Activated T-cell treated with anti-CD3 and anti-CD28 coated beads for 48 hours (primary cell): Measurements from ENCODE around the gene DCUN1D1.

Experiments
- DNase-seq: peaks from one replicate; pipeline ENCODE4 v3.0.0-alpha.2; 2020; ENCODE audit warnings: low read depth

Gene DCUN1D1

DNA sequence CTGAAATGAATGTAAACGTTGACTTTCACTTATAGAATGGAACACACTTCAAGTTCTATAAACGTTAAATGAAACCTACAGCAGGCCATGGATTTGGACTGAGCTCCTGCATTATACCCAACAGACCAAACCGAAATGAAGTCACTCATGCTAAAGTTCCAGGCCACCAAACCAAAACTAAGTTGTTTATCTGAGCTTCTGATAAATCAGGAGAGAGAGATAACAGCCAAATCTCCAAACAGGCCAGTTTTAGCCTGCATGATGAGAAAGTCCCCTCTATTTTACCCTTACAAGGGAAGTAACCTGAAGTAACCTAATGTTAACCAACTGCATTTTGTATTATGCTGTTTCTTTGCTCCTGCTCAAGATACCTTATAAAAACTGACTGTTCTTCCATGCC is 44.5 kb downstream of the DCUN1D1 start:
- DNase-seq: no peak

DNA sequence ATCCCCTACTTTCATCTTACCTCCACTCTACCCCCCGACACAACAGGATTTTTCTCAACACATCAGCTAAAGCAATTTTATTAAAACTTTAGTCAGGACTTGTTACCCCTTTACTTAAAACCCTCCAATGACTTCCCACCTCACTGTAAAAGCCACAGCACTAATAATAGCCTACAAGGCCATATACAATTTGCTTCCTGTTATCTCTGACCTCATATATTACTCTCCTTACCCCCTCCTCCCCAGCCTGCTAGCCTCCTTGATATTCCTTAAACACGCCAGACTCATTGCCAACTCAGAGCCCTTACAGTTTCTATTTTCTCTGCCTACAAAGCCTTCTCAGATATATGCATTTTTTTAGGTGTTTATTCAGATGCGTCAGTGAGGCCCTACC is 54.4 kb downstream of the DCUN1D1 start:
- no peak for DNase-seq

DNA sequence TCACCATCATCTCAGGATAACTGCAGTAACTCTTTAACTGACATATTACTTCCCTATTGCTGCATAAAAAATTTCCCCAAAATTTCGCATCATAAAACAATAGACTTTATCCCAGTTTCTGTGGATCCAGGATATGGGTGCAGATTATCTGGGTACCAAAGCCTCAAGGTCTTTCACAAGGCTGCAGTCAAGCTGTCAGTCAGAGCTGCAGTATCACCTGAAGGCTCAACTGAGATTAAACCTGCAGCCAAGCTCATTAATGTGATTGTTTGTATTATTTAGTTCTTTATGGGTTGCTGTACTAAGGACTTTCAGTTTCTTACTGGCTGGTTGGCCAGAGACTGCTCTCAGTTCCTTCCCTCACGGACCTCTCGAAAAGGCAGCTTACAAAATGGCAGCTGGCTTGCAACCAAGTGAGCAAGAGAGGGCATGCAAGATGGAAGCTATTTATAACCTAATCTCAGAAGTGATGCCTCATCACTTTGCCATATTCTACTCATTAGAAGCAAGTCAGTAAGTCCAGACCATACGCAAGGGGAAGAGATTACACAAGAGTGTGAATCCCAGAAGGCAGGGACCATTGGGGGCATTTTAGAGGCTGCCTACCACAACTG is 54.9 kb downstream of the DCUN1D1 start:
- no peak for DNase-seq

DNA sequence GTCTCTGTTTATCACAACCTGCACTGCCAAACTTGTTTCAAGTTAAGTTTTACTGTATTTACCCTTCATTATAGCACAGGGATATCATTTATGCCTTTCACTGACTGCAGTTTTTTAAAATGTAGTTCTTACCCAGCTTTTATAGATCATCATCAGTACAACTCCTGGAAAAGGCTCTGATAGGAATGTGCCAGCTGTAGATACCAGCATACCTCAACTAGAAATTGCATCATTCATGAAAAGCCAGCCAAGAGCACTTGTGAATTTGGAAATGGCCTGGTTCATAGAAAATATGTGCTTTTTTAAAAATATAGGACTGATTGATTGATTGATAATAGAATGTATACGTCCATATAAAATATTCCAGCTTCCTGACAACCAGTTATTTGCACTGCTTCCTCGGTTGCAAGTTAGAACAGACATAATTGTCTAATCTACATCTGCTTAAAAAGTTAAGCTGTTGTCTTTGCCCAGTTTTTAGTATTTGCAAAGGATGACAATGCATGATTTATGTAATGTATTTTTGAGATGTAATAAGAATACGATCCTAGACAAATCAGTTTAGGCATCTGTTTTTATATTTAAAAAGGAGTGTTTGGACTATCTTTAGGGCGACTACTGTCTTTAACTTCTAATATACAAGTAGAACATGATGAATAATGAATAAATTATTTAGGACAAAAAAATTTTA is 58.5 kb downstream of the DCUN1D1 start:
- DNase-seq: no peak

DNA sequence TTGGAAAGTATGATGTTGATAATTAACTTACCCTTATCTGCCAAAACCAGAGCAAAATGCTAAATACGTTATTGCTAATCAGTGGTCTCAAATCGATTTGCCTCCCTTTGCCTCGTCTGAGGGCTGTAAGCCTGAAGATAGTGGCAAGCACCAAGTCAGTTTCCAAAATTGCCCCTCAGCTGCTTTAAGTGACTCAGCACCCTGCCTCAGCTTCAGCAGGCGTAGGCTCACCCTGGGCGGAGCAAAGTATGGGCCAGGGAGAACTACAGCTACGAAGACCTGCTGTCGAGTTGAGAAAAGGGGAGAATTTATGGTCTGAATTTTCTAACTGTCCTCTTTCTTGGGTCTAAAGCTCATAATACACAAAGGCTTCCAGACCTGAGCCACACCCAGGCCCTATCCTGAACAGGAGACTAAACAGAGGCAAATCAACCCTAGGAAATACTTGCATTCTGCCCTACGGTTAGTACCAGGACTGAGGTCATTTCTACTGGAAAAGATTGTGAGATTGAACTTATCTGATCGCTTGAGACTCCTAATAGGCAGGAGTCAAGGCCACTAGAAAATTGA is 59.7 kb downstream of the DCUN1D1 start:
- DNase-seq: no peak

DNA sequence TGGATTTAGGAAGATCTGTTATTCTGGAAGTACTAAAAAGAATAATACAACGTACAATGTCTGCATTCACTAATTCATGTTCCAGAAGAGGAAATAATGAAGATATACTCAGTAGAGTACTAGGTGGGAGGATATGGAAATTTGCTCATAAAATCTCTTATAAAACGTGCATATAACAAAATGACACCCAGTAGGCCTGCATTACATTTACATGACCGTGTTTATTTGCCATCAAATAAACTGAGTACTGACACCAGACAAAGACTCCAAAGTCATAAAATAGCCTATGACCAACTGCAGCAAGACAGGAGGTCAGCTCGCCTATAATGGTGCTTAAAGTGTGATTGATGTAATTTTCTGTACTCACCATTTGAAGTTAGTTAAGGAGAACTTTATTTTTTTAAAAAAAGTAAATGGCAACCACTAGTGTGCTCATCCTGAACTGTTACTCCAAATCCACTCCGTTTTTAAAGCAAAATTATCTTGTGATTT is 60.4 kb downstream of the DCUN1D1 start:
- no peak for DNase-seq

DNA sequence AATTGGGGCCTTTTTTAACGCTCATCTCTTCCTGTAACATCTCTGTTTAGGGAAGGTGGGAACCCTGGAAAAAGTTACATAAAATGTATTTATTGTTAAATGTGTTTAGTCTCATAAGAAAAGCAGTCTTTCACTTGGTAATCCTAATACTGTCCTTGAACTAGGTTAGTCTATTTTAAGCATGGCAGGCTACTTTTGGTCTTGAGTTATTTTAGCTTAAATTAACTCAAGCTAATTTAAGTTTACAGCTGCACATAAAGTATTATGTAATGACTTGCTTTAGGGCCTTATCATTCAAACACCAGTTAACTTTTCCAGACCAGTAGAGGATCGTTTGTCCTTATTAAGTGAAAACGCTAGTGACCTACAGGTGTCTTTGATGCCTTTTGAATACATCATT is 63.2 kb downstream of the DCUN1D1 start:
- no peak for DNase-seq

DNA sequence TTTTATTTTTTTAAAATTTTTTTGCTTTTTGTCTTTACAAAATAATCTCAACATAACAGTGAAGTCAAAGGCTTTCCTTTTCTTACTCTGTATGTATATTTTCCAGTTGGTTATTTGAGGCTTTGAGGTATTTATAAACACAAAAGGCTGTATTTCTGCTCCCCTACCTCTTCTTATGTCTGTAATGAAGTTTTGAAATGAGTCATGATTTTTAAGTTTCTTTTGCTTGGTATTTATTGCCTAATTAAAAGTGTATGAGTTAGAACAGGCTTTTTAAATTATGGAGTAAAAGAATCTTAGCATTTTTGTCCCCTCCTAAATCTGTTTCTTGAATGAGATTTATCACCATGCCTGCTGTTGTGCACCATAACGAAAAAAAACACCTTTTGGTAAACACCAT is 66.0 kb downstream of the DCUN1D1 start:
- DNase-seq: no peak

DNA sequence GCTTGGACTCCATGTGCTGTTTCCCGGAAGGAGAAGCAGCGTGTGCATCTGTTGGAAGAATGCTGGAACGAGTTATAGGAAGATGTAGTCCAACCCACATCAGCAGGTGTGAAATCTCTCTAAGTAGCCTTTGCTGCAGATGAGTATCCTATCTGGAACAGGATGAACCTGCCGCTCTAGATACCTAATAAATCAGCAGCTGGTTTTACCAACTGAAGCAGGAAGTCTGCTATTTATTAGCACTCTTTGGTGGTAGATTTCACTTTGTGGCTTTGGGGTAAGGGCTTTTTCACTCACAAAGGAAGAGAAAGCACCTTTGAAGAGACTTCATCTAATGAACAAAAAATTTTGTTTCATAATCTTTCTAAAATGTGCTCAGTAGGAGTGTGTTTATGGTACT is 66.4 kb downstream of the DCUN1D1 start:
- no peak for DNase-seq

DNA sequence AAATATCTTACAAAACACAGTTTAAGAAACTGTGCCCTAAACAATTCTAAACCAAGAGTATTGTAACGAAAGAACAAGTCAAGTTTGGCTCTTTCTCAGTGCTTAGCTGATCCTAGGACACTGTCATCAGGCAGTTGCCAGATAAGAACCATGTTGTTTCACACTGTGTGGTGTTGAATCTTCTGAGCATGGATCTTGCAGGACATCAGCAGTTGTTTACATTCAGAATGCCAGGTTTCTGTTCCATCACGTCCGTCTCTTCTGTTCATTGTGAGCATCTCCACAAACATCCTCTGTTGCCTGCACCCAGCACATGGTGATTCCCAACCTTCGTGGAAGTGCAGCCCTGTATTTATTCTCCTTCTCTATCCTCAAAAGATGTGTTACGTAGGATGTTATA is 67.9 kb downstream of the DCUN1D1 start:
- no peak for DNase-seq

DNA sequence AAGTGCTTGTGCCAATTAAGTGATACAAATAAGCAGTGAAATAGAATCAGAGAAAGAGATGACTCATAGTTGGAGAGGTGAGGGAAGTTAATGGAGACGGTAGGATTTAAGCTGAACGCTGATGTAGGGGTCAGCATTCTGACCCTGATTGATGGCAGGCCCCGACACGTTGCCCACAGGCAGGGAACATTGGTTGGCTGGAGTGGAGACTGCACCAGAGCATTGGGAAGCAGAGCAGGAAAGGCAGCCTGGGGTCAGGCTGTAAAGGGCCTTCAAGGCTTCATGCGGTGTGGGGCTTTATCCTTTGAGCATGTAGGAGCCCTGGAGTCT is 68.6 kb downstream of the DCUN1D1 start:
- DNase-seq: no peak

DNA sequence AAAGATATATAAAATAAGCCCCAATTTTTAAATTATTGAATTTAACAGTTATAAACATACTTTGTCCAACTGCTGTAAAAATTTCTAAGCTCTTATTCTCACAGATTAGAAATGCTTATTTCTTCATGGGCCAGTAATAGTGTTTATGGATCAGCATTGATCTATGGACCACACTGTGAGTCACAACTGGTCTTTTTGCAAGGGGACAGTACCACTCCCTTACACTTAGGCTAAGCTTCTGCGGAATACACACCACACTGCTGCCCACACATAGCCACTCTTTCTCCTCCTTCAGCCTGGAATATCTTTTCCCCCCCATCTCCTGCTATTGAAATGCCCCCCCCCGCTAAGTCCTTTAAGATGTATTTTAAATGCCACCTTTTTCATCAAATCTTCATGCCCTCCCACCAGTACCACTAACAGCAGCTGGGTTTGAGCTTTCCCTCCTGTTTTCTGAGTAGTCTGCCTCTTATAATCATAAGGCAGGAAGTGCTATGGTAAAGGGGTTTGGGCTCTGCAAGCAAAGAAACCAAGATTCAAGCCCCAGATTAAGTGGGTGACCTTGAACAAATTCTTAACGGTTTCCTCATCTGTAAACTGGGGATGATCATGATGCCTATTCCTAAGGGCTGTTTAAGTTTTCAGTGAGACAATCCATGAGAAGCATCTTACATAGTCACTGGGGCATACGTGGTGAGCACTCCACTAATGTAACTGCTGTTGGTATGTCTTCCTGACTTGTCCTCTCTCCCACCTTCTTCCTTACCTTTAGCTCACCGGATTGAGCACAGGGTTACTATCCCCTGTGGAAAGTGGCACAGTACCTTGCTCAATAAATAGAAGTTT is 69.2 kb downstream of the DCUN1D1 start:
- DNase-seq: no peak

DNA sequence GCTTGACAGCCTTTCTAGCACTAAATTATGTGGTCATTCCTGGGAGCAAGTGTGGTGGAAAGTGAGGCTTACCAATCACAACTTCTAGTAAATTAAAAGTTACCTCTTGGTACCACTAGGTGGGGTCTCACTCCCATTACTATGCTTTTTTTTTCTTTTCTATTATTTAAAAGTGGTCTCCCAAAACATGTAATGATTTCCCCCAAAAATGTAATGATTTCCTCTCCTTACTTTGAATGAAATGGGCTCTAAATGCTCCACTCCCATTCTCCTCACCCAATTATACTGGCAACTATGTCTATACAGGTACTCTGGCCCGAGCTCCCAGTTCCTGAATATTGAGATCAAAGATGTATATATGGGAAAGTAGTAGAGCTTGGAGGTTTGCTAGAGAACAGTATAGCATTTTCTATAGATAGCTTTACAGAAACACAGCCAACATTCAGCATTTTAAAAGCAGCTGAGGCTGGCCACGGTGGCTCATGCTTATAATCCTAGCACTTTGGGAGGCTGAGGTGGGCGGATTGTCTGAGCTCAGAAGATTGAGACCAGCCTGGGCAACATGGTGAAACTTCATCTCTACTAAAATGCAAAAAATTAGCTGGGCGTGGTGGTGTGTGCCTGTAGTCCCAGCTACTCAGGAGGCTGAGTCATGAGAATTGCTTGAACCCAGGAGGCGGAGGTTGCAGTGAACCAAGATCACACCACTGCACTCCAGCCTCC is 70.9 kb downstream of the DCUN1D1 start:
- no peak for DNase-seq

DNA sequence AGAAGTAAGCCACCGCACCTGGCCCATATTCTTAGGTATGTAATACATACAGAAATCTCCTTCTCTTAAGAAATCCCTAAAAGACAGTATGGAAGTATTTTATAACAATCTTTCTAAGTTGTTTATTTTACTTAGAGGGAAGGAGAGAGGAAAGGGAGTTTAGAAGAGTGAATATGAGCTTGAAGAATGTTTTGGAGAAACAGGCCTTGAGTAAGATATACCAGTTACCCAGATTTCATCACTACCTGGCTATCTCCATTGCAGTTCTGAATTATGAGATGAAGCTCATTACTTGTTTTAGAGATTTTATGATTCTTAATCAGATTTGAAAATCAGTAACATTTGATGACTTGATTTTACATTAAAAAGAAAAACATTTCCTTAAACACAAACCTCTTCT is 71.9 kb downstream of the DCUN1D1 start:
- DNase-seq: no peak

DNA sequence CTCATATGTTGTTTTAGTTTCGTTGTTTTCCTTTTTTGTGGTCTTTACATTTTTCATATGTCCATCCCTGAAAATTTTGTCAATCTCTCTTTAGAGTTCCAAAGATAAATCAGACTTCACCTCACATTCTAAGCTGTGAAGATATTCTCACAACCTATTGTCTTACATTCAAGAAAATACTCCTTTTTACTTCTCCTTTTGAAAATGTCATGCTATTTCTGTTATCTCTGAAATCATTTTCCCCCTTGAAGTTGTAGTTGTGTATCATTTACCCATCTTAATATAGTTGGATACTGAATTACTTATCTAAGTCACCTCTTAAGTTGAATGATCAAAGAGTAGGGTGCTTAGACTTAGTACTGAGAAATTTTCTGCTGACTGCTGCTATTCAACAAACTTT is 74.3 kb downstream of the DCUN1D1 start:
- no peak for DNase-seq

DNA sequence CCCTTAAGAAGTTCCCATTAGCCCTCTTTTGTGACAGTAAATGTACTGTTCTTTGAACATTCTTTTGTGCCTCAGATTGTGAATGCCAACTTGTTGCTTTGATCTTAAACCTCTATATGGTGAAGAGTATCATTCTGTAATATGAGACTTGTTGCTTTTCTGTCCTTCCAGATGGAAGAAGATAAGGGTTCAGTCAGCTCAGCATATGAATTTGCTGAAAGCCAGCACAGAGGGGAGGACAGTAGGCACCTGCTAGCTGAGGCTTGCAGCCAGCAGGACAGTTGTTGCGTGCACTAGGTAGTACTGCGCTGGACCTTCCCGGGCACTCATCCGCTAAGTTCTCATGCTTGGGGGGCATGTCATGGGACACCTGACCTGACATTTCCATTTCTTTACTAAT is 74.7 kb downstream of the DCUN1D1 start:
- DNase-seq: no peak

DNA sequence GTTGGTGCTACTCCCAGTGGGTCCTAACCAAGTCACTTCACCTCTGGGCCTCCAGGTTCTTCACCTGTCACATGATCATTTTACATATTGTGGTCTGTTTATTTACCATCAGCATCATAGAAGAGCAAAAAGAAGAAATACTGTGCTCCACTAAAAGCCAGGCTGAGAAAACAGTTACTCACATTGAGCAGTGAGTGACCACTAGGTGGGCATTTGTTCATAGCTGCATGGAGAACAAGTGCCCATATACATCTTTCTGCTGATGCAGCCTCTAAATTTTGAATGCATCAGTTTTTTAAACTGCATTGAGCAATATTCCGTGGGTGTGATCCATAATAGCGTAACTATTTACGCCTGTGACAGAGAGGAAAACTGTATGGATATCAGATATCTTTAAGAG is 76.2 kb downstream of the DCUN1D1 start:
- DNase-seq: no peak

DNA sequence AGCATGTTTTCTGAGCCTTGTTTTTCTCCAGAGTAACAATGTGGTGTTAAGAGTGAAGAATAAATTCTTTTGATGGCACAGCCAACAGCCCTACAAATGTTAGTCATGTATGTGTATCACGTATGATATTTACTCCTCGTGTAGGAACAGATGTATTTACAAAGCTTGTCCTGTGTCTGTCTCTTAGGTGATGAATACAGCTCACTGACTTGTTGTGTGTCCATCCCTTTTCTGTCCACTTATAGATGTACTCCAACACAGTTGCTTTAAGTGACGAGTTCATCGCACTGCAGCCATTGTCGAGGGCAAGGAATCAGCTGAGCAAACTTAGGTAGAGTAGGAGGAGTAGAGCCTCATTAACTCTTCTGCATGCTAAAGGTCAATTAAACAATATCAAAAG is 78.1 kb downstream of the DCUN1D1 start:
- no peak for DNase-seq

DNA sequence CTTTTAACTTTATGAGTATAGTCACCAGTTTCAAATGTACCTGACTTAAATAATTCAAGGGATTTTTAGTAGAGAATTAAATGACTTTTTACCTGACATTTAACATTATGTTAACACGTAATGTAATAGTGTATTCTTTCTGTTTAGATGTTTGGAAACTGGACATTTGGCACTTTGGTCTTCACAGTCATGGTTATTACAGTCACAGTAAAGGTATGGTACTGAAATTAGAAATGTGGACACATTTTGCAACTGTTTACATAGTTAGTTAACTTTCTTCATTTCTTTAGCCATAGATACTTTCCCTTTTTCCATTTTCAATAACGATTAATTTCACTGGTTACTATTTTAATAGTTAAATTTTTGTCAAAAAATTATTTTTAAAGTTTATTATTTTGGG is 83.8 kb downstream of the DCUN1D1 start:
- no peak for DNase-seq

DNA sequence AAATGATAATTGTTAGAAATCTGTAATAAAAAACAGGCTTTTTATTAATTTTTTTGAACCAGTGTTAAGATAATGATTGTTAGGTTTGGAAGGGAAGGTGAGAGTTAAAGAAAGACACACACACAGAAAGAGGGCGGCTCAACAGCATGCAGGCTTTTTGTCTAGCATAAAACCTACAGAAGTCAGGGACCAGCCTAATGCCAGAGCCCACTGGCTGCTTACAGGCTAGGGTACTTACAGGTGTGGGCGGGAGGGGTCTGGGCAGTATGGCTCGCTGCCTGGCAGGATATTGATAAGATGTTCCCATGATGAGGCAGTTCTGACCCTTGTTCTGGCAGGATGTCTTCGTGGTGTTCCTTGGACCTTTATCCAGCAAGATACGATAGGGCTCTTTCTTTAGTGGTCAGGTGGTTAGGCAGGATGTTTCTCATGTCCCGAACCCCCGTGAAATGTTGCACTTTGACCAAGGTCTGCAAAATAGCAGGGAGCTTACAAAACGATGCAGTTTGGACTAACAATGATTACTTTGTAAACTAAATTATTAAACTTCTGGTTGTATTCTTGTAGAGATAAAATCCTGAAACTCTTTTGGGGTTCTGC is 84.7 kb downstream of the DCUN1D1 start:
- DNase-seq: no peak

DNA sequence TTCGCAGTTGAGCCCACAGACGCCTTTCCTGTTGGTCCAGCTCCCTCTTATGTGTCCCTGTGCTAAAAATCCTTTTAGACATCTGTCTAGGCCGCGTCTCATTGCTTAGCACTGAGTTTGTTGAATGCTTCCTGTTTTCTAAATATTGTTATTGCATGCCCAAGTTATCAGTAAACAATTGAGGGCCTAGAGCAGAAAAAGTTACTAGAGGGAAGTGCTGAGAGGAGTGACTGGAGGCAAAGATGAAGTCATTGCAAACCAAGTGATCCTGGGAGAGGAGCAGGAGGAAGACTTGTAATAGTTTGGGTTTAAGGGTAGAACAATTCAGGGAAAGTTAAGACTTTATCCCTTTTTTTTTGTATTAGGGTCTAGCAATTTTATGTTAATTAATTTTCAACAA is 88.1 kb downstream of the DCUN1D1 start:
- no peak for DNase-seq

DNA sequence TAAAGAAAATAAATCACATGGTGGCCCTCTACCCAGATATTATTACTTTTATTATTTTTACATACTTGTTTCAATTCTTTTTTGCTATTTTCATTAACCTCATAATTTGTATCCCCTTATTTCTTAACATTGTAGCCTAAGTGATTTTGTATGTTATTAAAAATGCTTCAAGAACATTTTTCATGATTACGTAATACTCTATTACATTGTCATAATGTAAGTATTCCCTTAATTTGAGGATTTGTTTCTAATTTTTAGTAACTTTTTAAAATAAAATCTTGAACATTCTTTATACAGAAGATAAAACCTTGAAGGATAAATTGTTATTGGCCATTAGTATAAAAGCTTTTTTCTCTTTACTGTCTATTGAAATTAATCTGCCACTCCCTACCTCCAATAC is 89.0 kb downstream of the DCUN1D1 start:
- DNase-seq: no peak
